ENCODE data around the gene NOVA1.
A peak's percentile ranks its signal among the peaks of the same experiment; 100 is the strongest.

NOVA1 gene

DNA sequence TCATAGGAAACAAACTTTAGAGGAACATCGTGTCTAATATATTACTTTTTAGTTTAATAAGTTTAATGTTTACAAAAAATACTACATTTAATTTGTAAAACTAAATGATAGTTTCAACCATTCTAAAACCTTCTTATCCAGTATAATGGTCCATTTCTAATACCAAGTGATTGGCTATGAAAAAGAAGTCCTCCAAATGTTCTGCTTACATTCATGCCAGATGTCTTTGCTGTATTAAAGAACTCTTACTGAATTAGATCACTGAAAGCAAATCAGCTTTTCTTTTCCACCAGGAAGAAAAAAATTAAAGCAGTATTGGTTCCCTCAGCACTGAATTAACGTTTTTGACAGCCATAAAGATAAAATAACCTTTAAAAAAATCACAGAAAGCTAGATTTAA lies 3.7 kb downstream of the NOVA1 start:
- peak; percentile 54 for DNase-seq (ENCODE audit: low spot score)

DNA sequence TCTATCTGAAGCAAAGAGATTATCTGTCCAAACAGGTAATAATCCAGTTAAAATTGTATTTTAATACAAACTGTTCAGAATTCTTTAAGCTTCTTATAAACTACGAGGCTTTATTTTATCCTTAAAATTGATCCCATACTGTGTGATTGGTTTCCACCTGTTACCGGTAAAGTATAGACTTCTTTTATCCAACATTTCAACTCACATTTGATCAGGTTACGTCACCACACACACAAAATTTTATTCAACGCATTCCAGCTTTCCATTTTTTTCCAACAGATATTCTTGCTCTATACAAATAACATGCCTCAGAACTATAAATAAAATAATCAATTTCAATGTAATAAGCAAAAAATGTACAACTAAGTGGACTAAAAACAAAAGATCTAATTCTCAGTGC lies 4.5 kb downstream of the NOVA1 start:
- no peak for DNase-seq (ENCODE audit: low spot score)

DNA sequence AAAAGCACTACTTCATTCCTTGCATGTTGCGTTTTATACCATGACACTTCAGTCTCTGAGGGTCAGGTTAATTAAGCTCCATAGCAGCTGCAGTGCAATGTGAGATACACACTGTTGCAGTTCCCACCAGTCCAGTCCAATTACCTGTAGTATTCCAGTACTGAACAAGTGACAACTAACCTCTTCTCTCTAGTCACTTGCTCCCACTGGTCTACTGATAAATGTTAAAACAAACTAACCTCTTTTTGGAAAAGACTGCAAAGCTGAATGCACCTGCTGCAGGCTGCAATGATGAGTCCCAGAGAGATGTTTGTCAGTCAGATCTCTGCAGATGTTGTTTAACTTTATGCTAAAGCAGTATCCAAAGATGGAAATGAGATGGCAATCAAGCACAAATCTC lies 7.9 kb downstream of the NOVA1 start:
- peak; percentile 55 for DNase-seq (ENCODE audit: low spot score)

DNA sequence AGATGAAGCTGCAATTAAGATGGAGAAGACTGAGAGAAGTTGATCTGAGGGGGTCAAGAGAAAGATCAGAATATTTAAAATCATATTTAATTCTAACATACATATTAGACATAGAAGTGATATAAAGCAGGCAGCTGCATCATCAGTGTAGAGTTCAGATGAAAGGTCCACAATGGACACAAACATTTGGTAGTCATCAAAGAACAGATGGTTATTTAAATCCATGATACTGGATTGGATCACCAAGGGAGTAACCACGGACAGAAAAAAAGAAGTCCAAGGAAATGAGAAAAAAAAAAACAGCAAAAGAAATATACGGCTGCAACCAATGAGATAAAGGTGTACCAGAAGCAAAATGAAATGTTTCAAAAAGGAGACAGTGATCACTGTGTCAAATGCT lies 20.1 kb downstream of the NOVA1 start:
- peak; percentile 30 for DNase-seq (ENCODE audit: low spot score)

DNA sequence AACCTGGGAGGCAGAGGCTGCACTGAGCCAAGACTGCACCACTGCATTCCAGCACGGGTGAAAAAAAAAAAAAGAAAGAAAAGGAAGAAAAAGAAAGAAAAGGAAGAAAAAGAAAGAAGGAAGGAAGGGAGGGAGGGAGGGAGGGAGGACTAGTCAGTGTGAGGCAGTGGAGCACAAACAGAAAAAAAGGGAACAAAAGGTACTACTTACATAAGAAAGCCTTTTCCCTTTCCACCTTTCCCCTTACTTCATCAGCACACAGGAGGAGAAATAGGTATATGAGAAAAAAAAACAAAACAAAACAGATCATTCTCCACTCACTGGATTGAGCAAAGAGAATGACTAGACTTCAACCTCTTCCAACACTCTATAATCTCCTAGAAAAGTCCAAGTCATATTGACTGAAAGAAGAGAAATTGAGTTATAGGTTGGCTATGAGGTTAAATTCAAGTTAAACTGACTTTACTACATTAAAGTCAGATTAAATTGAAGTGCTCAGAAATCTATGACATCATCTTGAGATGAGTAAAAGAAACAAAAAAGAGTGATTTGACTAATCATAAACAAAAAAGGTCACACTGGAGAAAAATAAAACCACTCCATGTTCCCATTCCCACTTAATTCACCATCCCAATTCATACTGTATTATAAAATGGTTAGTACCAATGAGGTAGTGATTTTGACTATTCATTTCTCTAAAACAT lies 43.6 kb downstream of the NOVA1 start:
- DNase-seq (ENCODE audit: low spot score): no peak

DNA sequence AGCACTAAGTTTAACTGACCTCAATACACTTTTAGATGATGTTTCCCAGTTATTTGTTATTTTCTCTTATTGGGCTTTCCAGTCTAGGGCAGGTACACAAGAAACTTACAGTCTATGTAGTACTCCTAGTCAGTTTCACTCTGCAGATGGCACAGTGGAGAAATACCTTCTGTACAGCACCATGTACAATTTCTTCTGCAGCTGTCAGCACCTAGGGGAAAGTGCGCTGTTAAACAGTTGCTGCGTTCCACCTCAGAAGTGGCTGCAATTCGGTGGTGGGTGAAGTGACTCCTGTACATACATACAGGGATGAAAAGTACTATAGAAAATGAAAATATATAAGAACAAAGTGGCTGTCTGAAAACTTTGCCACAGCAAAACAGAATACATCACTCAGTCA lies 48.3 kb downstream of the NOVA1 start:
- peak; percentile 44 for DNase-seq (ENCODE audit: low spot score)

DNA sequence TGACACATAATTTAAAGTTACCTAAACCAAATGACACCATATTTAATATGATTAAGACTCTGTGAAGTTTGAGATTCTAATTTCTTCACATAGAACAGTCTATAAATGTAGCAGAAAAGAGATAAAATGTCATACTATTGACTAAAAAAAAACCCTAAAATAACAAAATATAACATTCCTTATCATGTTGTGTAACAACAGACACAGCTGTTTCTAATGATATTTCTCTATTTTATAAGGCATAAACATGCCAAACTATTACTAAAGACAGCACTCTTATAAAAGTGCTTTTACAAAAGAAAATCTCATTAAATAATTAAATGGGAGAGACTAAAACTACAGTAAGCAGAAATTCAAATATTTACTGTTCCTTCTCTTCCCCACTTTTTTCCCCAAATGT lies 49.4 kb downstream of the NOVA1 start:
- no peak for DNase-seq (ENCODE audit: low spot score)

DNA sequence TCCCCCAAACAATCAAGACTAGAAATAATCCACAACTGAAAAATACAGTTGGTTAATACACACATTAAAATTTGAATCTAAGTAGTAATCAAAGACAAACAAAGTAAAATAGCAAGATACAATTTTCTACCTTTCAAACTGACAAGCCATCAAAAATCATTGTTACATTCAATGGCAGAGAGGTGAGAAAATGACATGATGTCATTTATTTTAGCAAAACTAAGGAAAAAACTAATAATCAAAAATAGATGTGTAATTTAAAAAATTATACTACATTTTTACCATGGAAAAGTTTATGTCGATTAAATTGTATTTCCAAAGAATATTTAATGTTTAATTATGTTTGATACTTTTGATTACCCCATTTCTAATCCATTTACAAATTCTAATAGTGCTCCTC lies 59.7 kb downstream of the NOVA1 start:
- DNase-seq (ENCODE audit: low spot score): no peak

DNA sequence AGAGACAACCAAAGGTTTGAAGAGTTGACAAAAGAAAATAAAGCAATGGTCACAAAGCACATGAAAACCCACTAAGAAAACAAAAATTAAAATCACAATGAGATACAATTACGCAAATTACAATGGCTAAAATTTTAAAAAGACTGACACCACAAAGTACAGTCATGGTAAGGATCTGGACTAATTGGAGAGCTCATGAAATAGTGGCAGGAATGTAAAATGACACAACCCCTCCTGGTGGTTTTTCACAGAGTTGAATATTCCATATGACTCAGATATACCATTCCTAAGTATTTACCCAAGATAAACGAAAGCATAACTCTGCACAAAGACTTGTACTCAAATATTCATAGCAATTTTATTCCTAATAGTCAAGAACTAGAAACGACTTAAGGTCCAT lies 65.9 kb downstream of the NOVA1 start:
- no peak for DNase-seq (ENCODE audit: low spot score)

DNA sequence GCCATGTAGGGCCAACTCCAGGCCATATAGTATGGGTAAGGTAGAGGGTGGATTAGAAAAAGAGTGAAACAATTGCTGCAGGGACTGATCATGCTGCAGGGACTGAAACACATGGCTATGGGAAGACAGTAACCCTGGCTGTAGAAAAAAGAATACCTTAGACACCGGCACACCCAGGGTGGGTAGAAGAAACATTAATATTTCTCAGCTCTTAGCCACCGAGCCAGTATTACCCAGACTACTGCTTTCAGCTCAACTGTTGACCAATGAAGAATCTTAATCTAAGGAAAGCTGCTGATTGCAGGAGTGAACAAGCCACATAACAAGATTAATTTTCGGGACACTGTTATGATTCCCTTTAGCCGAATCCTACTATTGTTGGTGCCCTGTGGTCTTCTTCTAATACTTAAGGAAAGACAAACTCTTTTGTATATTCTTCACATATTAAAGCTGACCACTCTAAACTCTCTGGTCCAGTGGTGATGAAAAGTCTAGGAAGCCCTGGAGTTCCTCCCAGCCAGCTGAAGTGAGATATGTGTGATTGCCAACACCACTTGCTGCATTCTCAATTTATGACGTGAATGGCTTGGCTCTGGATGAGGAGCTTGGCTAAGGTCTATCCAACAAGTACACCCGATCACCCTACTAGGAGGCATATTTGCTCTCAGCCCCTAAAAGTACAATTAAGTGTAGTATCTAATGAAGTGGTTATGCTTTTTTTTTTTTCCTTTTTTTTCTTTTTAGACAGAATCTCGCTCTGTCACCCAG lies 69.2 kb downstream of the NOVA1 start:
- no peak for DNase-seq (ENCODE audit: low spot score)

DNA sequence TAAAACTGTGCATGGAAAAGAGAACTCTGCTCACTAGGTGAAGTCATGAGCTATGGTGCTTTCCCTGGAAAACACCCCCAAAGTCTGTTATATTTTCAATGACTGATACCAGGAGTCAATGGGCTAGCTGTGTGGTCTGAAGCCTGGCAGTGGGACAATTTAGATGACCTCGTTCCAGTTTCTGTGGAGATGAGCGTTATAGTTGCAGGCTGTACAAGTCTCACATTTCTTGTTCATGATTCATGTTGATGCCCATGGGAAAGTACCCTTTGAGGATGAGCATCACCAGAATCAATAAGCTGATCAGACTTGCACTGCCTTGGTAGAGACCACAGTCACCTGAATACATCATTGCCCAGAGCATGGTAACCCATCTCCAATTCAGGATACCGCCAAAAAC lies 70.7 kb downstream of the NOVA1 start:
- no peak for DNase-seq (ENCODE audit: low spot score)

DNA sequence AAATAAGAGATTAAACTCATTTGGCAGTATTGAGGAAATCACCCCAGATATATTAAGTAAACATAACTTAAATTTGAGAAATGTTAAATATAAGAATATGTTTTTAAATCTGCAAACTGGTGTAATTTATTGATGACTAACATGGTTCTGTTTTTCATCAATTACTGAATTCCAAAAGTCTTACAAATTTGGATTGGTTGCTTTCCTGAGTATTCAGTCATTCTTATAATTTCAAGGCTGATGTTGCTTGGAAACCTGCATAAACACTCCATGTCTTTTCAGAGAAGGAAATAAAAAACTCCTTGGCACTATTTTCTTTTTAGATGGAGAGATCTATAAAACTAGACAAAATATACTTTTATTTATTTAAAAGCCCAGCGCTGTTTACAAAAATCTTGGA lies 71.7 kb downstream of the NOVA1 start:
- DNase-seq (ENCODE audit: low spot score): no peak

DNA sequence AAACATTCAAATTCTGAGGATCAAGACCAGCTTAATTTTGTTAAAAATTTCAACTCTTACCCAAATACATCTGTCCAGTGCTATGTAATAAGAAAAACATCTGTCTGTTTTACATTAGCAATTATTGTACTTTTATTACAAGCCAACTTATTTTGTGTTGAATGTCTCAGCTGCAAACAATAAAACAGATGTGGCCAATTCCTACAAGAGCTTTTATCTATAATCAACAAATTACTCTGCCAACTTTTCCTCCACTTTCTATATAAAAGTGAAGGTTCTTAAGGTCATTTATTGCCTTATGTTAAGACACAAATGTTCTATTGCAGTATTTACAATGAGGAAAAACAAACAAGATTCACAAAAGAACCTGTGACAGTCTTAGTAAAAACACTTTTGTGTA lies 72.7 kb downstream of the NOVA1 start:
- no peak for DNase-seq (ENCODE audit: low spot score)

DNA sequence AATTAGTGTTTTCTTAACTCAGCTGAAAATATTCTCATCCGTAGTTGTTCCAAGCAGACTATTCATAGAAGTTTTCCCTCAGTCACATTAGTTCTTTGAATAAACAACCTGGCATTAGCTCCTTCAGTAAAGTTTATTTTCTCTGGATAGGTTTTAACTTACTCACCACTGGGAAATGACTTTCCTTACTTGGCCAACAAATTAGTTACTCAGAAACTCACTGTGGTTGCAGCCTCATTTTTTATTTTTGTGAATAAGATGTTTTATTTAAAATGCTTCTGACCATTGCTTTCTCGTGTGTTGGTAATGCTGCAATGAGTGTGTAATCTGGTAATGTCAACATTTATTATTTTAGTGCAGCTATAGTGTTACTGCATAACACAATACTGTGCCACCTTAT lies 74.9 kb downstream of the NOVA1 start:
- no peak for DNase-seq (ENCODE audit: low spot score)

DNA sequence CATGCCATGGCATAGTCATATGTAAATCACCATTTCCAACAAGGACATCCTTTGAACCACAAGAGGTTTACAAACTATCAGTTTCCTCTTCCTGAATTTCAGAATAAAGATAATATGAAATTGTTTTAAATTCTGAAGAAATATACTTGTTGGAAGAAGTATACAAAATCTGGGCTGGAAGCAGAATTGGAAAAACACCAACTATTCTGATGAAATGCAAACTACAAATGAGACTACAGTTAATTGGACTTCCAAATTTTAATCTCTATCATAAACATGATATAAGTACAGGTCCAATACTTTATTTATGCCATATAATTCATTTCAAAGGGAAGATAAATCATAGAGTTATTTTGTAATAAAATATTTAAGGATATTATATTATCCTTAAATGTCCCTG lies 80.1 kb downstream of the NOVA1 start:
- DNase-seq (ENCODE audit: low spot score): no peak

DNA sequence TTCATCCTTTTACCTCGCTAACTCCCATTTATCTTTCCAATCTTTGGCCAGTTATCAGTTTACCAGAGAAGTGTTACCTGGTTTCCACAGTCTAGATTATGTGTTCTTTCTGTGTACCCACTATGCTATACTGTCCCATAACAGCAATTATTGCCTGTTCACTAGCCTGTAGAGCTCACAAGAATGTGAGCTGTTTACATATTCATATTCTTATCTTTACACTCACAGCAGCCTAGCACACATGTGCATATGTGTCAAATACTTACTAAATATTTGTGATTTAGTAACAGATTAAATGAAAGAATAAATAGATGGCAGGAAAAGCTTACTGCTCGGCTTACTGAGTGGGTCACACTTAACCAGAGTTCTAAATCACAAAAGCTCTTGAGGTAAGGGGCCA lies 97.8 kb downstream of the NOVA1 start:
- no peak for DNase-seq (ENCODE audit: low spot score)

DNA sequence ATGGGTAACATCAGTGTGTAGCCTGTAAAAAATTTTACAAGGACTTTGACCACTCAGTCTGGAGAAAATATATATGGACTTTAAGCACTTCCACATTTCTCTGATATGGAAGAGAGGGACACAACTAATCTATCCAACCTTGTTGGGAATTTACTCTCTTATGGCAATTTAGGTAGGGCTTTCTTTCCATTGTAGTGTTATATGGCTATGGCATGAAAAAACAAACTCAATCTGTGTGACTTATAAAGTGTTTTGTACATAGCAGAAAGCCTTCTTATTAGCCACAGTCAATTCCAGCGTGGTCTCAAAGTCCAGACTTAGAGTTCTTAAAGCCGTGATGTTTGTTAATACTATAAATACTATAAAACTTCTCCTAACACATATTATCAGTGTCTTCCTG lies 98.3 kb downstream of the NOVA1 start:
- no peak for DNase-seq (ENCODE audit: low spot score)

DNA sequence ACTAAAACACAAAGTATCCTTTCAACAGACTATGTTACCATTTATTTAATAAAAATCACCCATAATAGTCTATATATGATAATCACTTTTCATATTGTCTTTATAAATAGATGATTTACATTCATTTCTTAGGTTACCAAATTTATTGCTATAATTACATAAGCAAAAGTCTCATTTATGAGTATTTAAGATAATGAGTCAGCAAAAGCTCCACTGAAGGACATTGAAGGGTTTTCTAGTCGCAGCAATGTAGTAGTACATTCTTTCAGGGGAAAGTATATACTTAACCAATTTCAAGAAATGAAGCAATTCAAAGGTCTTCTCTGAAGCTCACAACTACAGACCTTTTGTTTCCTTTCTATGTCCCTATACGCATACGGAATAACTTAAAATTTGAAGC lies 110.9 kb downstream of the NOVA1 start:
- DNase-seq (ENCODE audit: low spot score): no peak

DNA sequence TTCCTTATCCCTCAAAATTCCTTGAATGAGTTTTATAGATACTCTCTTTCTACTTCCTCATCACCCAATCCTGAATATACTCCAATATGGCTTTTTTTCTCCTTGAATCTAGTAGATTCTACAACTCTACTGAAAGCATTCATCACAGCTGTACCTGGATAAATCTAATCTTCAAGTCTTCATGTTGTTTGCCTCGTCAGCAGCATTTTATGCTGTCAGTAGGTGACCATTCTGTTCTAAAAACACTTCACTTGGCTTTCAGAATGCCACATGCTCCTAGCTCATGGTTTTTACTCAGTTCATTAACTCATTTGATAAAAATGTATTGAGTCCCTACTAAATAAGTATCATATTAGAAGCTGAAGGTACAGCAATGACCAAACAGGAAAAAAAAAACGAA lies 113.3 kb downstream of the NOVA1 start:
- peak; percentile 34 for DNase-seq (ENCODE audit: low spot score)

DNA sequence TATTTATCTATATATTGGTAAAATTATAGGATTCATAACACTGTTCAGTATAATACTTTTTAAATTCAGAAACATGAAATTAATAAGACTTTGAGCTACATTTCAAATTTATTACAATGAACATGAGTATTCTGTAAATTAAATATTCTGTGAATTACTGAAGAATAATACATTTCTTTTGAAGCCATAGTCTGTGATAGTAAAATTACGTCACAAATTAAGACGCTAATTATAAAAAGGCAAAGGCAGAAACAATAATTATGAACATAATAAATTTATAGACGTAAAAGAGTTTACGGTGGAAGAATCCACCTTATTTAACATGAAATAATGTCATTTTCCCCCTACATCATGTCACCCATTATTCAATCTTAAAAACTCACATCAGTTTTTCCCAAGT lies 118.9 kb downstream of the NOVA1 start:
- no peak for DNase-seq (ENCODE audit: low spot score)

DNA sequence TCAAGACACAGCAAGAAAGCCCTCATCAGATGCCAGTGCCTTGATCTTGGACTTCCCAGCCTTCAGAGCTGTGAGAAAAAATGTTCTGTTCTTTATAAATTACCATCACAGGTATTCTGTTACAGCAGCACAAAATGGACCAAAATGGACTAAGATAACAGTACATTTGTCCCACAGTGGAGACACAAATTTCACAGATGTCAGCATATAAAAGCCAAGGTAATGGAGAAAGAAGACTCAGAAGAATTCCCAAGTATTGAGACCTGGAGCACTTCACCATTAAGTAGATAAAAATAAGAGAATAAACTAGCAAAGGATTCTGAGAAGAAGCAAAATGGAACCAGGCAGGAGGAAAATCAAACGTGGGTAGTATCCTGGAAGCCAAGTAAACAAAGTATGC lies 131.0 kb downstream of the NOVA1 start:
- no peak for DNase-seq (ENCODE audit: low spot score)

DNA sequence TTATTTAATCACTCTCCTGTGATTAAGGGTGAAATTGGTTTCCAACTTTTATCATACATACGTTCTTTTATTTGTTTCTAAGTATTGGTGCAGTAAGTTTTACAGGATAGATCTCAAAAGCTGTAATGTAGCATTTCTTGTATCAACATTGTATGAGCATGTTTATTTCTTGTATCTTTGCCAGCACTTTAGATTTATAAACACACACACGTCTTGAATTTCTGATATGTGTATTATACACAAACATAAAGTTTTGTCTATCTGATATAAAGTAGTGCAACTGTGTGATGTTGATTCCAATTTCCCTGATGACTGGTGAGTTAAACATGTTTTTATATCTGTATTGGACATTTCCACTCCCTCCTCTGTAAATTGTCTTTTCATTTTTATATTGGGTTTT lies 134.7 kb downstream of the NOVA1 start:
- DNase-seq (ENCODE audit: low spot score): no peak

DNA sequence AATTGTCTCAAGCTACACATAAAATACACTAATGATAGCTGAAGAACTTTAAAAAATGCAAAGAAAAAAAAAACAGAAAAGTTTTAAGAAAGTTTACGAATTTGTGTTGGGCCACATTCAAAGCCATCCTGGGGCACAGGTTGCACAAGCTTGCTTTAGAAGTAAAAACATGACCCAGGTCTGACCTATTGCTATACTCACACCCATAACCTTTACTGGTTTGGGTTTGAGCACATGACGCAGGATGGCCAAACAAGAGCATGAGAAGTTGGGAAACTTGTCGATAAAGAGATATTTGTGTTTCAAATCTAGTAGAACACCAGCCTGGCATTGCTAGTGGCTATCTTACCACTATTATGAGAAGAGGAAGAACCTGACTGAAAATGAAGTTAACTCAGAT lies 143.7 kb downstream of the NOVA1 start:
- DNase-seq (ENCODE audit: low spot score): no peak
